ENCODE results near the gene CDK5R2.

CDK5R2 gene

DNA sequence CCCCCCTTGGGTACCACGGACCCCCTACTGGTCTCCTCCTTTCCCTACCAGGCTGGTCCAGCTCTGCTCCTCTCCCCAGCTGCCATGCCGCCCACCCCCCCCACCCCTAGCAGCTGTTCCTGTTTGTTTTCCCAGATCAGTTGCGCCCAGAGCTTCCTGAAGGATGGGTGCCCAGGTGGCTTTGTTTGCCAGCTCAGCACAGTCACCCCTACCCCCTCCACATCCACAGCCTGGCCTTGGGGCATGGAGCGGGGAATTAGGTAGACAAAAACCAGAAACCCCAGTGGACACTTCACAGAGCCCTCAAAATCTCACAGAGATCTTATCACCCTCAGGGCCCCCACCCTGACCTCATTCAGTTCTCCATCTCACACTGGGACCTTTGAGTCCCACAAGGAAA lies 37.5 kb downstream of the CDK5R2 start:
- no peak for DNase-seq (ENCODE audit: low spot score)
- TF ChIP-seq, protein P1, sequence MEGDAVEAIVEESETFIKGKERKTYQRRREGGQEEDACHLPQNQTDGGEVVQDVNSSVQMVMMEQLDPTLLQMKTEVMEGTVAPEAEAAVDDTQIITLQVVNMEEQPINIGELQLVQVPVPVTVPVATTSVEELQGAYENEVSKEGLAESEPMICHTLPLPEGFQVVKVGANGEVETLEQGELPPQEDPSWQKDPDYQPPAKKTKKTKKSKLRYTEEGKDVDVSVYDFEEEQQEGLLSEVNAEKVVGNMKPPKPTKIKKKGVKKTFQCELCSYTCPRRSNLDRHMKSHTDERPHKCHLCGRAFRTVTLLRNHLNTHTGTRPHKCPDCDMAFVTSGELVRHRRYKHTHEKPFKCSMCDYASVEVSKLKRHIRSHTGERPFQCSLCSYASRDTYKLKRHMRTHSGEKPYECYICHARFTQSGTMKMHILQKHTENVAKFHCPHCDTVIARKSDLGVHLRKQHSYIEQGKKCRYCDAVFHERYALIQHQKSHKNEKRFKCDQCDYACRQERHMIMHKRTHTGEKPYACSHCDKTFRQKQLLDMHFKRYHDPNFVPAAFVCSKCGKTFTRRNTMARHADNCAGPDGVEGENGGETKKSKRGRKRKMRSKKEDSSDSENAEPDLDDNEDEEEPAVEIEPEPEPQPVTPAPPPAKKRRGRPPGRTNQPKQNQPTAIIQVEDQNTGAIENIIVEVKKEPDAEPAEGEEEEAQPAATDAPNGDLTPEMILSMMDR (IDR thresholded peaks at IDR 0.05), result no peak
- Histone ChIP-seq H3K4me3 (no peak overlapping the region), H3K27ac (no peak overlapping the region)

DNA sequence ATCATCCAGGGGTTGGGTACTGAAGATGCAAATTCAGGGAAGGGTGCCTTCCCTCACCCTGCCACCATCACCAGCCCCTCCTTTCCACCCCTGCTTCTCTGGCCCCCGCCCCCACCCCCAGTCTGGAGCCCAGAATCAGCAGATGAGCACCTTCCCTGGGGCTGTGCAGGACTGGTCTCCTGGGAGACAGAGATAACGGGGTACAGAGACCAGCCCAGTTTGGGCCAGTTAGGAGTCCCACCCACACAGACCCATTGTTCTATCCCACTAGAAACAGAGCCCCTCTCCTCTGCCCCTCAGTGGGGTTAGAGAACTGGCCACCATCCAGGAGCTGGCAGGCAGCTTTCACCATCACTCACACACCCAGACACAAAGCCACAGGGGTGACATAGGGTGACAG lies 38.3 kb downstream of the CDK5R2 start:
- TF ChIP-seq, protein P1 (IDR thresholded peaks at IDR 0.05), result no peak
- no peak for DNase-seq (ENCODE audit: low spot score)
- H3K4me3 ChIP-seq, result no peak overlapping the region
- no peak overlapping the region for H3K27ac ChIP-seq

DNA sequence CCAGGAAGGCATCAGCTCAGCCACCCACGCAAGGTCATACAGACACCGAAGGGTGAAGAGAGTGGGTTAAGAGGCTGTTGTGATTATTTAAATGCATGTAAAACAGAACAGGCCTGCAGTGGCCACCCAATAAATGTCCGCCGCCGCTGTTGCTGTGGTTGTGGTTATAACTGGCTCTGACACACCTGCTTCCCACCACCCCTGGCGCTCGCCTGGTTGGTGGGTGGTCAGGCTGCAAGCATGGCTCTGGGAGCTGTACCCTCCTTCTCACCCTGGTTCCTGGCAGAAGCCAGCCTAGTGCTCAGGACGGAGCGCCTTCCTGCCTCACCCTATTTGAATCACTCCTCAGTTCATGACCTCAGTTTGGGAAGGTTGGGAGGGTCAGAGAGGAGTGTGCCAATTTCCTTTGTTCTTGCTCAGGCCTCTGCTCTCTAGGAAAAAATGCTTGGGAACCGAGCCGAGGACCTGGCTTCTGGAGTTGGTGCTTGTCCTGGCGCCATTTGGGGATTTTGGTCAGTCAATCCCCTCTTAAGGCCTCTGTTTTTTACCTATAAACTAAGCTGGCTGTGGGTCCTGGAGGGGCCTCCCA lies 39.0 kb downstream of the CDK5R2 start:
- H3K4me3 ChIP-seq, result no peak overlapping the region
- DNase-seq (ENCODE audit: low spot score), result no peak
- H3K27ac ChIP-seq, result no peak overlapping the region
- TF ChIP-seq, protein P1 (IDR thresholded peaks at IDR 0.05), result no peak

DNA sequence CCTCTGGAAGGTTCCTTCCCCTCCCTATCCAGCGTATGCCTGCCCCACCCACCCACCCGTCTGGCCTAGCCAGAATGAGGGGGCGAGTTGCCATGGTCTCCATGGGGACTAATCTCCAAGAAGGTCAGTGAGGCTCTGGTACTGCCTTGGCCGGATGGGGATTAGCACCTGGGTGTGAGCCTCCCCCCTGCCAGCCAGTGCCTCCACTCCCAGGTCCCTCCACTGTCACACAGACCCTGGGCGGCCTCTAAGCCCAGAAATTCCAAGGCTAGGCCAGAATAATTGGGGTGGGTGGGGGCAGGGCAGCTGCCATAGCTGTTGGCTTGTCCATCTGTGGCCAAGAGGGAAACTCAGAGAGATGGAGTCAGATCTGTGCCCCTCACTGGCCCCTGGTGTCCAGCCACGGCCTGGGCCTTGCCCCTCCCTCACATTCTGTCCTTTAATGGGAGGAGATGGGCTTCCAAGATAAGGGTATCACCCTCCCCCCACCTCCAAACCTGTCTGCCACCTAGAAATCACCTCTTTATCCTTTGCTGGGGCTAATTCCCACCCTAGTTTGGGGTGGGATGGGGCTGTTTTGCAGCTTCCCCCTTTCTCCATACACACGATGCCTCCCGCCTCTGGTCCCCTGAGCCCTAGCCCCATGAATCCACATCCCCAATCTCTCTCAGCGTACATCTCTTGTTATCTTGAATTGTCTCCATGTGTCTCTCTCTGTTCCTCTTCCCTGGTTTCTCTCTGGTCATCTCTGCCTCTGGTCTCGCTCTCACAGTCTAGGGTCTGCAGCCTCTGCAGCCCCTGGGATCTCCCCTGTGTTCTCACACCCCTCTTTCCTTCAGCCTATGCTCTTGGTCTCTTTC lies 39.8 kb downstream of the CDK5R2 start:
- no peak for DNase-seq (ENCODE audit: low spot score)
- TF ChIP-seq, protein P1 (IDR thresholded peaks at IDR 0.05), result no peak
- H3K4me3 ChIP-seq, result no peak overlapping the region
- no peak overlapping the region for H3K27ac ChIP-seq

DNA sequence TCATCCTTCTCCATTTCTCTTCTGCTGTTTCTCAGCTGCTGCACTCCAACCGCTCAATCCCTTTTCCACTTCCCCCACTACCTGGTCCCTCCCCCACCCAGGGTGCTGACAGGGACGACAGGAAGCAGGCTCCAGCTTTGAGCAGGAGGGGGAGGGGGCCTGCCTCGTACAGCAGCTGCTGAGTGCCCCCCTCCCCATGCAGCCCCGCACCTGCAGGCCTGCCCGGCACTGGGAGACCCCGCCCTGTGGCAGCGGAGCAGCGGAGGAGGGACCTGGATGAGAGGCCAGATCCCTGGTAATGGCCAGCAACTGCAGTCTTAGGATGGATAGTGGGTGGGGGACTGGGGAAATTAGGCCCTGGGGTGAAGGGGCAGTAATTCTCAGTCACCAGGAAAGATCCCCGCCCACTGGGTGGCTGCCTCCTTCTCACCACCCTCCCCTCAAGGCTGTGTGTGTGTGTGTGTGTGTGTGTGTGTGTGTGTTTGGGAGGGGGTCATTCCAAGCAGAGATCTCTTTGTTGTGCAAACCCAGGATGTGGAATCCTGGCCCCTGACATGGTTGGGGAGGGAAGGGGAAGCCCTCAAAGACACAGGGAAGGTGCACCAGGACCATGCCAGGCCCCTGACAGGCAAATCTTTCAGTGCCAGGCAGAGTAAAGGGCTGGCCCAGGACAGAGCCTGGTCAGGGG lies 40.6 kb downstream of the CDK5R2 start:
- TF ChIP-seq, protein P1 (IDR thresholded peaks at IDR 0.05), result no peak
- Histone ChIP-seq H3K27ac (no peak overlapping the region), H3K4me3 (no peak overlapping the region)
- DNase-seq (ENCODE audit: low spot score), result no peak

DNA sequence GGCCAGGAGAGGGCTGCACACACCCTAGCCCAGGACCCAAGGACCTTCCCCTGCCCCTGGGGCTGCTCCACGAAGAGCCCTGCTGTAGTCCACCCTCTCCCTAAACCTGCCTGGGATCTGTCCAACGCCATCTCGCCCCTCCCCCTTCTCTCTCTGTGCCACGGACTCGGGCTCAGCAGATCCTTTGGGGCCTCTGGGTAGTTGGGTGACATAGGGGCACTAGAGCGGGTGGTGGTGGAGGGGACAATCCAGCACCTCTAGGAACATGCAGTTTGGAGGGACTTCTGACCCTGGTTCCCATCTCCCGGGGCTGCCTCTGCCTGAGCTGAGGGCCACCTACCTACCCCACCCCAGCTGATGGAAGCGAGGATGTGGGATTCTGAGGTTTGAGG lies 41.1 kb downstream of the CDK5R2 start:
- H3K27ac ChIP-seq, result no peak overlapping the region
- H3K4me3 ChIP-seq, result no peak overlapping the region
- TF ChIP-seq, protein P1 (IDR thresholded peaks at IDR 0.05), result no peak
- no peak for DNase-seq (ENCODE audit: low spot score)

Data from coronary artery (tissue), 2 donors.